Amniotic epithelial cell (primary cell): ENCODE results near the gene UBE2V1.
"Not testable (repeated sequence)": the region's sequence is repeated elsewhere in the genome, so short reads cannot be mapped to it uniquely, and the experiment has no call there.

ENCODE experiments used
- DNase-seq: peaks from one replicate; pipeline ENCODE4 v3.0.0-alpha.2; 2010; ENCODE audit warnings: low read depth

The UBE2V1 gene

DNA sequence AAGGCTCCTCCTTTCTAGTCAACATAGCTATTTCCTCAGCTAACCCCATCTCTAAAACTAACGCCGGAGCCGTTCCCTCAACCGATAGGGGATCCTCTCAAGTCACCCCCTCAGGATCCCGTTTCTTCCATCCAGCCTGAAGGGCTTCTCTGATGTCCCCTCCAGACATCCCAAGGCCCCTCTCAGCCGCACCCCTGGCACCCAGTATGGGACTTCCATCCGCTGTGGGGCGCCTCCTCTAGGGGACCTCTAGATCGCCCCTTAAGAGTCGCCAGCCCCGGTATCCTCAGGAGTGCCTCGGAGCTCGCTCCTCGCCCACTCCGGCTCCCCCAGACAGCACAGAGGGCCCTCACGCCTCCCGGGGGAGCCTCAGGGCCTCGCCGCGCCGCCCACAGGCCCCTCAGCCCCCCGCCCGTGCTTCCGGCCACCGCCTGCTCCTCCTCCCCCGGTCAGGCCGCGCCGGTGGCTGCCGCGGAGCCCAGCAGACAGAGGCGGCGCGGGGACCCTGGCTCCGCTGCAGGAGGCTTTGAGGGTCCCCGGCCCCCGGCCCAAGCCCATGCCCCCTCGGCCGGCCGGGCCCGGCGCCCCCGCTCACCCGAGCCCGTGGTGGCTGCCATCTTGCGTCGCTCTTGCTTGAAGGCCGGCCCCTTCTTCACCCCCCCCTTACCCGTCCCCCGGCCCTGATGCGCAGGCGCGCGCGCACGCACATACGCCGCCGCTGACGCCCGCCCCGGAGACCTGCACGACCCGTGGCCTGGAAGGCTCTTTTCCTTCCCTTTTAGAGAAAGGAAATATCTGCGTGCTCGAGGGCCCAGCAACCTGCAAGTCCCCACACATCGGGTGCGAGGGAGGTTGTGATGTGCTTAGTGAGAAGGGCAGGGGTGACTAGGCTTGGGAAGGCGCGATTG lies at the start of gene UBE2V1:
Gene UBE2V1, minus strand, starts transcription at position 639 of the 908 bp plus-strand sequence. Its CDS starts 22 bp downstream, at position 617.
- DNase-seq = peak; percentile 77

DNA sequence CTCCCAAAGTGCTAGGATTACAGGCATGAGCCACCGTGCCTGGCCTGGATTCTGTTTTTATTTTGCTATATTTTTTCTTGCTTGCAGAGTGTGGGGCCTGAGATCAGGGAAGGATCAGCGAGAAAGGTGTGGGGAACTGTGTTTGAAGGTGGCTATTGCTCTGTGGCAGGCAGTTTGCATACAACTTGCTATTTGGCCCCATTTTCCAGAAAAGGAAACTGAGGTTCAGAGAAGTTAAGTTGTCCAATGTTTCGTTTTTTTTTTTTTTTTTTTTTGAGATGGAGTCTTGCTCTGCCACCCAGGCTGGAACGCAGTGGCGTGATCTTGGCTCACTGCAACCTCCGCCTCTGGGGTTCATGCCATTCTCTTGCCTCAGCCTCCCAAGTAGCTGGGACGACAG lies 48.5 kb upstream of the UBE2V1 start:
- not testable (repeated sequence) for DNase-seq

DNA sequence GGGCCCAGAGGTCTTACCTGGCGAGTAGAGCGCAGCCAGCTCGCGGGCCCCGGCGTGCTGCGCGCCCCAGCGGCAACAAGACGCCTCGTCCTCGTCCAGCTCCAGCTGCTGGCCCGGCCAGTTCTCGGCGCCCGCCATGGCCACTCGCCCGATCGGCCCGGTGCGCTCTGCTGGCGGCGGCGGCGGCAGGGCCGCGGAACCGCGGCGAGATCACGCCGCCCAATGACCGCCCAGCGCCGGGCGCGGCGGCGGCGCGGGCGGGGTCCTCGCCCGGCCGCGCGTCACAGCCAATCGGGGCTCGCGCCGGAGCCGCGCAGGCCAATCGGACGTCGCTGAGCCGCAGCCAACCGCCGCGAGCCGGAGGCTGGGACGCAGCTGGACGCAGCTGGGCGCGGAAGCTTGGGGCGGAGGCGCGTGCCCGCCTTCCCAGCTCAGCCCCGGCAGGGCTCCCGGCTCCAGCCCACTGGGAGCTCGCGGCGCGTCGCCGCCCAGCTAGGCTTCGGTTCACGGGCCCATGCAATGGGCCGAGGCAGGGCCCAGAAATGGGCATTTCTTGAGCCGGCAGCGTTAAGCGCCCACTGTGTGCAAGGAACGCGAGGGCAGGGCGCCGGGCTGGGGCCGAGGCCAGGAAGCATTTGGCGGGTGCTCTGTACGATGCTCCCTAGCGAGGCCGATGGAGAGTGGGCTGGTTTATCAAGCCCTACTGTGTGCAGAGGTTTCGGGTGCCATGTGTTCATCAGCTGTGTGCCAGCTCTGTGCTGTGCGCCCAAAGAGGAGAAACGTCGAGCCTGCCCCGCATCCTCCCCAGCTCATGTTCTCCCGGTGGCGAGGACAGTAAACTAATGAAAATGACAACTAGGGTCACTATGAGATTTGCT lies 40.8 kb upstream of the UBE2V1 start, which contains the start of gene PEDS1:
Gene PEDS1, minus strand, starts transcription at position 224 of the 878 bp plus-strand sequence. Its CDS starts 86 bp downstream, at position 138.
- DNase-seq = peak; percentile 85

DNA sequence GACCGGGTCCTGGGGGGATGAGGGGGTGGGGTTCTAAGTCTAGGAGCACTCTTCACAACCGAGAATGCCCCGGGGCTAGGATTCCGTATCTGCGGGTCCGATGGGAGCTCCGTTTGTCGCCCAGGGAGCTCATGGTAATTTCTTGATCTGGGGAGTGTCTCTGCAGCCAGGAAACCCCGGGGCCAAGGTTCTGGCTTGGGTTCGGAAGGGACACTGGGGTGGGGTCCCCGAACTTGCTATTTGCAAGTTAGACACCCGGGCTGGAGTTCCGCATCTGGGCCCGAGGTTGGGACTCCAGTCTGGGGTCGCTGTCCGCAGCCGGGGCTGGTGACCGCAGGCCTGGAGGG lies 40.2 kb upstream of the UBE2V1 start:
- DNase-seq = no peak

DNA sequence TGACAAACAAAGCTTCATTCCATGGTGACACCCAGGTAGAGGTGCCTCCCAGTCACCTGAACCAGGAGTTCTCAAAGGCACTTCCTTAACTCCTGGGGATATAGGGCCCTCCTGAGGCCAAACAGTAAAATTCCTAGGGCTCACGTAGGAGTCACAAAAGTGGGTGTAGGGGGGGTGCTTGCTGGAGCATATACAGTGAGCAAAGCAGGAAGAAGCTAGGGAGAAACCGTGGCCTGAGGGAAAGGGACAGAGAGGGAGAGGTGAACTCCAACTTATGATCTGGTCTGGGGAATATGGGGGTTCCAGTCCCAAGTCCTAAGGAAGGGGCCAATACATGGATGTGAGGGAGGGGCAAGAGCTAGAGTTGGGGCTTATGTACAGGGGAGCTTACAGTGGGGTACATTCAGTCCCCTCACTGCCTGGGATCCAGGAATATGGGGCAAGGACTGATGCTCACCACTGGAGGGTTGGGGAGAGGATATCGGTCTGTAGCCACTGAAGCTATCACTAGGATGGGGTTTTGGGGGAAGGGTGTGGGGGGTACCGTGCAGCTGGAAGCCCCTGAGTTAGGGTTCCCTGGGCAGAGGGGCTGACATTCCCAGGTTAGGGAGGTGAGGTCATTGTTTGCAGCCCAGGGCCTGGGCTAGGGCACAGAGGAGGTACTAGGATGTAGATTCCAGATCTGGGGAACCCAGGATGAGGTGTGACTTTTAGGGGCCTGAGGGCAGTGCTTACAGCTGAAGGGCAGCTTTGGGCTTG lies 39.6 kb upstream of the UBE2V1 start:
- no peak for DNase-seq

DNA sequence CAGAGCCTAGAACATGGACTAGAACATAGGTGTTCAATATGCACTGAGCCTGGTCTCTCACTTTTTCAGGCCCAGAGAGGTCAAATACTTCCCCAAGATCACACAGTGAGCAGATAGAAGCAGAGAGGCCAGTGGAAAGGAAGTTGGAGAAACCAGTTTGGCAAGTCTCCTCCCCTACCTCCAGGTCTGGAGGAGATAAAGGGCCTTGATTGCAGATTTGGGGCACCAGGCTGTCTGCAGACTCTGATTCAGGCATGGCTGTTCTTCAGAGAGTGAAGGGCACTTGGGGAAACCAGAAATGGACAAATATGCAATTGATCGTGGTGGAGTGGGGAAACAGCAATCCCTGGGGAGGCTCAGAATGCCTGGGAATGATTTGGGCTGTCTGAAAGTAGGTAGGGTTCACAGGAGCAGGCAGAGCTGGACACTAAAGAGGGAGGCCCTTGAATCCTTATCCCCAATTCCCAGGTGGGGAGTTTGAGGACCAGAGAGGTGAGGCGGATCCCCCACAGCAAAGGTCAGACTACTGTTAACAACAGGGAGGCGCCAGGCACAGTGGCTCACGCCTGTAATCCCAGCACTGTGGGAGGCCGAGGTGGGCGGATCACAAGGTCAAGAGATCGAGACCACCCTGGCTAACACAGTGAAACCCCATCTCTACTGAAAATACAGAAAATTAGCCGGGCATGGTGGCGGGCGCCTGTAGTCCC lies 38.2 kb upstream of the UBE2V1 start:
- no peak for DNase-seq

DNA sequence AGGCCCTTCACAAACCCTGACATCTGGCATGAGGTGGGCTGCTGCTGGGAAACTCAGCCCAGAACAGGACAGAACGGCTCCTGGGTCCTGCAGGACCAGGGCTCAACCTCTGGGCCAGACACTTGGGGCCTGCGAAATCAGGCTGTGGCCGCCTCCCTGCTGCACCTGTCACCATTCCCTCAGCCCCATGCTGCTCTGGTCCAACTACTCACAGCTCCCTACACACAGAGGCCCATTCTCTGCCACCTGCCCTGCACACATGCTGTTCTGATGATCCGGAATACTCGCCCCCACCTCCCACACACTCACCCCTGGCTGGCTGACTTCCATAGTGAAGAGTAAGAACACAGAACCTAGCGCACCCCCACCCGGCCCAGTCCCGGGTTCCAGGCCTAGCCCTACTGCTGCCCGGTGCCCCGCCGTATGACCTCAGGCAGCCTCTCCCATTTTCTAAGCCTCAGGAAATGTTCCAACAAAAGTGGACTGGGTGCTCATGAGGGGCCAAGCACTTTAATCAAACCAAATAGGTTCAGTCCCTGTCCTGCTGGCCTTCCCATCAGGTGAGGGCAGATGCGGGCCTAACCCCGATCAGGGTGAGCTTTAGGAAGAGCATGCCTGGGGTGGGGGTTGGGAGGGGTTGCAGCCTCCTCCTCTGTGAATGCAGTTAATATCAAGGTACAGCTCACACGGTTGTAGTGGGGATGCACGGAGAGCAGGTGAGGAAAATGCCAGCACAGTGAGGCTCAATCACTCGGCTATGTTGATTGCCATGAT lies 36.7 kb upstream of the UBE2V1 start:
- no peak for DNase-seq

DNA sequence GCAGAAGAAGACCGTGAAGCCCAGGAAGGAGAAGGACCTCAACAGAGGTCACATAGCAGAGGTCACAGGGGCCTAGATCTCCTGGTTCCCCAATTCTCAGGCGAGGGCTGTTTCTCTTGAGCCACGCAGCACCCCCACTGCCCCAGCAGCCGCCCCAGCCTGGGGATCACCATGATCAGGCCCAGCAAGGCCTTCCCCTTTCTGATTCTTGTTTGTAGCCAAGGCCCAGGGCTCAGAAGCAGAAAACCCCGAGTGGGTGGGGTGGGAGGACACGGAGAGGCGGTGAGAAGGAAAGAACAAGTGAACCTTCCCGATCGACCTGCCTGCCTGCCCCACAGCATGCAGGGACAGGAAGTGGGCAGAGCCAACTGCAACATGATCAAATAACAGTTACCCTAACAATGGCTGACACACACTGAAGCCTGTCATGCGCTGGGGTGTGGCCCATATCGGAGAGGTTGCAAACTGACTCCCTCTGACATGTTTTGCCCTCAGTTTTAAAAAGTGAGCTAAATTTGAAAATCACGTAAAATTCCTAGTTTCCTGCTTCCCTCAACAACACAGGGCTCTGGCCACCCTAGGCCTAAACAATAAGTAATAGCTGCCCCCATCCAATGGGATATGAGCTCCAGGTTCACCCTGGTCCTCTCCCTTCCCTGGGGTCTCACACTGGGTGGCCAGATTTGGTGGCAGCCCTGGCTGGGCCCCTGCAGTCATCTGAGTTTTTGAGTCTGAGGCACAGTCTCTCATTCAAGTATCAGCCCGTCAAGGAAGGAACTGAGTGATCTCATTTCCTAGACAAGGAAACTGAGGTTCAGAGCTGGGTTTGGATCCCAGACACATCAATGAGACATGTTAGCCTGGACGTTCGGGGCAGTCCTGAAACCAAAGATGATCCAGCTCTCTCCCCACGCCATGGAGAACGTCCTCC lies 34.0 kb upstream of the UBE2V1 start:
- no peak for DNase-seq

DNA sequence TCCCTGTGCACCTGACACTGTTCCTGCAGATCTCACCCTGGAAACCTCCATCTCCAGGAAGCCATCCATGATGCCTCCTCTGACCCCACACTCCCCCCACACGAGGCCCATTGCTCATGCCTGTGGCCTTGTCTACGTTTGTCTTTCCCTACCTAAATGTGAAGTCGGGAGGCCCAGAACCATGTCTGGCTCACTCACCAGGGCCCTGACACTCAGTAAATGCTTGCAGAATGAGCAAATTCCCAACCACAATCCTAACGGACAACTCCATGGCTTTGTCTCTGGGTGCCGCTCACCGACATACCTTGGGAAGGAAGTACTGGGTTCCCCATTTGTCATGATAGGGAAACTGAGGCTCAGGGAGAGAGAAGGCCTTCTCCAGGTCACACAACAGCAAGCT lies 33.3 kb upstream of the UBE2V1 start:
- DNase-seq = no peak

DNA sequence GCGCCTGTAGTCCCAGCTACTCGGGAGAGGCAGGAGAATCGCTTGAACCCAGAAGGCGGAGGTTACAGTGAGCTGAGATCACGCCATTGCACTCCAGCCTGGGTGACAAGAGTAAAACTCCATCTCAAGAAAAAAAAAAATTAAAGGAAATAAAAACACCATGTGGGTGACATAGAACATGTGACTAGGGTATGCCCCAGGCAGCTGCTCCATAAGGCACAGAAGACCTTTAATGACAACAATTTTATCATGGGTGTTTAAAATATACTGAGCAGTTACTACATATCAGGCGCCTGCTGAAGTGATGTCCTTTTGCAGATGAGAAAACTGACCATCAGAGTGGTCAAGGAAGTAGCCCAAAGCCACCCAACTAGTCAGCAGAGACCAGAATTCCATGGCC lies 32.6 kb upstream of the UBE2V1 start:
- no peak for DNase-seq

DNA sequence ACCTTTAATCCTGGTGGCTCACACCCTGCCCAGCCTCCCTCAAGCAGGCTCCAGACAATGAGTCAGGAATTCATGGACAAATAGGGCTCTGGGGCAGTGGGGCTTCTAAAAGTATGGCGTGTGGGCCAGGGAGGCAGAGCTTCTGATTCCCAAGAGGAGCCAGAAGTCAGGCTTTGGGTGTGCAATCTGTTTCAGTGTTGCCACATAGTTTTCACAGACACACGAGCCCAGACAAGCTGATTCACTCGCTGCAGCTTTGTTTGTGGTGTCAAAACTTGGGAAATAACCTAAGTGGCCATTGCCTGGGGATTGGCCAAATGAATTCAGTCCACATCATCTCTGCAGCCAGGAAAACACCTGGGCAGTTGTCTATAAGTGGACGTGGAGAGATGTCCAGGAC lies 31.4 kb upstream of the UBE2V1 start:
- DNase-seq = peak; percentile 99

DNA sequence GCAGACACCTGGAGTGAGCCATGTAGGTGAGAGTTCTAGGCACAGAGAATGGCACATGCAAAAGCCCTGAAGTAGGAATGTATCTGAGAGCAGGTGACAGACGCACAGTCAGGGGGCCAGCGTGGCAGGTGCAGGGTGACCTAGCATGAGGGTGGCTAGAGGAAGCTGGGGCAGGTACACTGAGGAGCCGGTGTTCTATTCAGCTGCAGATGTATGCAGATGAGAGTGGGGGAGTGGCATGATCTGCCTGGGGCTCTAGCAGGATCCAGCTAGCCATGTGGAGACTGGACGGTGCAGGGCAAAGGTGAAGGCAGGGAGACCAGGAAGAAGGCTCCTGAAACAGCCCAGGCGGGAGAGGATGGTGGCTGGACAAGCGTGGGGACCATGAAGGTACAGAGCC lies 29.9 kb upstream of the UBE2V1 start:
- no peak for DNase-seq

DNA sequence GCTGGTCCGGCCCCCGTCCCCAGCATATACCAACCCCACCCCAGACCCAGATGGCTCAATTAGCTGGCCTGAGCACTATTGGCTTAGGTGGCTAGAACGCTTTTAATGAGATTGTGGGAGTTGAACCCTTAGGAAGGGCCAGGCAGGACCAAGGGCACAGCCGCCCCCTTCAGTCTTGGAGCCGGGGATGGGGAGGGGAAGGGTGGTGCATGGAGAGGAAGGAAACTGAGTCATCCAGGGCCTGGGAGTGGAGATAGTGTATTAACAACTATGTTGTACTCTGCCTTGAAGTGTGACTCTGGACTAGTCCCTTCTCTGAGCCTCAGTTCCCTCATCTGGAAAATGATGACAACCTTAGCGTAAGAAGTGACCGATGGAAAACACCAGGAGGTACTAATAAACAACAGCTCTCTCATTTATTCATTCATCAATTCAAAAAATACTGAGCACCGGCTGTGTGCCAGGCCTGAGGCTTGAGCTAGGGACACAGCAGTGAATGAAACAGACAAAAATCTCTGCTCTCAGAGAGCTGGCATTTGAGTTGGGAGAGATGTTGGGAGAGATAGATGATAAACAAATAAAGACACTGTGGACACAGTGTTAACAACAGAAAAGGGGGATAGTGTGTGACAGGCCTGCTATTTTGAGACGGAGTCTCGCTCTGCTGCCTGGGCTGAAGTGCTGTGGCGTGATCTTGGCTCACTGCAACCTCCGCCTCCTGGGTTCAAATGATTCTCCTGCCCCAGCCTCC lies 29.0 kb upstream of the UBE2V1 start:
- no peak for DNase-seq

DNA sequence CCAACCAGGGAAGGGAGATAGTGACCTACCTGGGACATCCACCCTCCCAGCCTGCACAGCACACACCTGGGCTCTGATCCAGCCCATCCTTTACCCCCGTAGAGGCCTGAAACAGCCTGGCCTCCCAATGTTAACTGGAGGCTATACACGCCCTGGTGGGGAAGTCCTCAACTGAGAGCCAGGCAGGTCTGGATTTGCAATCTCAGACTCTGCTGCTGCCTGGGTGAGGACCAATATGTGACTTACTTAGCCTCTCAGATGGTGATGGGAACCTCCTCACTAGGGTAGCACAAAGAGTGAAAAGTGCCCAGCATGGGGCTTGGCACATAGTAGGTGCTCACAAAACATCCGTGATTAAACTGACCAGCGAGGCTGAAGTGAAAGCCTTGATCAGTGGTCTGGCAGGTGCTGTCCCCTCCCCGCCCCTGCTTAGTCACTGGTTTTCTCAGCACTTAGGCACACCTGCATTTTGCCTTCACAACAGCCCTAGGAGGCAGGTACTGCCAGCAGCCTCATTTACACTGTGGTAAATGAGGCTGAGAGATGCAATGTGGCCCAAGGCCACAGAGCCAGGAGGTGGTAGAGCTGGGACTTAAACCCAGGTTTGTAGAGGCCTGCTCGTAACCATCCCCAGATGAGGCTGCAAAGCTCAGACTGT lies 28.2 kb upstream of the UBE2V1 start:
- no peak for DNase-seq

DNA sequence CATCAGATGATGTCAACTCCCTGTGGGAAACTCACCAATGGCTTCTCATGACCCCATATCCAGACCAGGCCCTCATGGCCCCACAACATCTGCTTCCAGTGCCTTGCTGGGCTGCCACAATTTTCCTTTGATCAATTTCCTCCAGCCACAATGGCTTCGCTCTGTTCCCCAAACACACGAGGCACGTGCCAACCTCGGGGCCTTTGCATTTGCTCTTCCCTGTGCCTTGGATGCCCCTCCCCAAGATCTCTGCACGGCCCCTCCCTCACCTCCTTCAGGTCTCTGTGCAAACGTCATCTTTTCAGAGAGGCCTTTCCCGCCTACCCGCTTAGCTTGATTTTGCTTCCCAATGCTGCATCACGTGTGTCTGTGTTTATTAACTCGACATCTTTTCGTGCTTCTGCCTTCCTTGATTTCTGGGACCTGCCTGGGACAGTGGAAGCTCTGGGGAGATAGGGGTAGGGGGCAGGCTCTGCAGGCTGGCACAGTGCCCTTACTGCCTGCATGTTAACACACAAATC lies 27.4 kb upstream of the UBE2V1 start:
- DNase-seq = no peak

DNA sequence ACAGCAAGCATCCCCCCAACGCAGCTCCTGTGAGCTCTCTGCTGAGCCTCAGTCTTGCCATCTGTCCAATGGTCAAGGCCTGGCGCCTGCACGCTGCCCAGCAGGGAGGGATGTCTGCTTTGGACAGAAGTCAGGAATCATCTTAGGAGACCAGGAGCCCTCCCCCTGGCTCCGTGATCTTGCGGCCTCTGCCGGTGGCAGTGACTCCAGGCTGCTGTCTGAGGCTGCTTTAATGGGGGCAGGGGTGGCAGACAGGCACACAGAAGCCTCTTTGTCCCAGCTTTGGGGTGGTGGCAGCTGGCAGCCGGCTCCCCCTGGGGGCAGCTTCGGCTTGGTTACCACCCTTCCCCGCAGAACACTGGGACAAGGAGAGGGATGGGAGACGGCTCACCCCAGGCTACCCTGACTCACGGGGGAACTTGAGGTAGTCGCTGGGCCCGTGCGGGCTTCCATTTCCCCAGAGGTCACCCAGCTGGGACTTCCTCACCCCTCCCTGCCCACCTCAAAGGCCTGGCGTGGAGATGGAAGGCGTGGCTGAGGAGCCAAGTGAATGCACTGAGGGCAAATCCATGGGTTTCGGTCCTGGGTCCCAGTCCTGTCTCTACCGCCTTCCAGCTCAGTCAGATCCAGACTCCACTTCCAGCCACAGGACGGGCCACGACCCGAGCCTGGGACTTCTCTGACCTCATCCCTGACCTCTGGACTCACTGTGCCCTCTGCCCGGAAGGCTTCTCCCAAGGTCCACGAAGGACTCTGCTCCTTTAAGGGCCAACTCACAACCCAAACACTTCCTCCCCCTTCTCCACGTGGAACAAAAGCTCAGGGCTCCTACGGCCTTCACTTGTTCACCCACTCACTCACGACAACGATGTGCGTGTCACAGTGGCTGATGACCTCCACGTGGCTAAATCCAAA lies 25.8 kb upstream of the UBE2V1 start:
- DNase-seq = no peak

DNA sequence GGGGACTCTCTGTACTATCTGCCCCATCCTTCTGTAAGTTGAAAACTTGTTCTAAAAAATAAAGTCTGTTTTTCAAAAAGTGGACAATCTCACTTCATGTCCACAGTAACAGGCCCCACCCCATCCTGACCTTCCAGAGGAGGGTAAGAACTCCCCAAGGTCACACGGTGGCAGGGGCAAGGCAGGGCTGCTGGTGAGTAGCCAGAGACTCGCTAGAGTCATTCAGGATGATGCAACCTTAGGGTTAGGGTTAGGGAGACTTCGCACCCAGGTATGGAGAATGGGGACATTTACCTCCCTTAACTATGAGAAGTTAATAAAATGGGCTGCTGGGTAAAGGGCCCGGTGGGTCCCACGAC lies 25.1 kb upstream of the UBE2V1 start:
- no peak for DNase-seq
